HG03175 (cell line): Measurements from ENCODE around the gene PRR33.
"Not testable (repeated sequence)": the region's sequence is repeated elsewhere in the genome, so short reads cannot be mapped to it uniquely, and the experiment has no call there.

ENCODE experiments used
- ATAC-seq: cut with Tn5 transposase; IDR thresholded peaks from one replicate; pipeline ENCODE4 v1.9.1; 2021; ENCODE audit warnings: mild to moderate bottlenecking, moderate library complexity; ENCODE audit not compliant: unreplicated experiment

Gene PRR33

GRCh38 chr11:1891831-1892115 lies at the start of gene PRR33:
Gene PRR33, minus strand, starts transcription at chr11:1891895. Its CDS starts 1,311 bp downstream, at chr11:1890584.
- no peak for ATAC-seq

DNA sequence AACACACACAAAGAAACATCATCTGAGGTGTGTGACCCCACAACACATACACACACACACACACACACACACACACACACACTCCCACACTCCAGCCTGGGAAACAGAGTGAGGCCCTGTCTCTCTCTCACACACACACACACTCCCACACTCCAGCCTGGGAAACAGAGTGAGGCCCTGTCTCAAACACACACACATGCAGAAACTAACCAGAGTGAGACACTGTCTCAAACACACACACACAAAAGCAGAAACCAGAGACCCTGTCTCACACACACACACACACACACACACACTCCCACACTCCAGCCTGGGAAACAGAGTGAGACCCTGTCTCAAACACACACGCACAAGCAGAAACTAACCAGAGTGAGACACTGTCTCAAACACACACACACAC lies 48.1 kb upstream of the PRR33 start:
- not testable (repeated sequence) for ATAC-seq

DNA sequence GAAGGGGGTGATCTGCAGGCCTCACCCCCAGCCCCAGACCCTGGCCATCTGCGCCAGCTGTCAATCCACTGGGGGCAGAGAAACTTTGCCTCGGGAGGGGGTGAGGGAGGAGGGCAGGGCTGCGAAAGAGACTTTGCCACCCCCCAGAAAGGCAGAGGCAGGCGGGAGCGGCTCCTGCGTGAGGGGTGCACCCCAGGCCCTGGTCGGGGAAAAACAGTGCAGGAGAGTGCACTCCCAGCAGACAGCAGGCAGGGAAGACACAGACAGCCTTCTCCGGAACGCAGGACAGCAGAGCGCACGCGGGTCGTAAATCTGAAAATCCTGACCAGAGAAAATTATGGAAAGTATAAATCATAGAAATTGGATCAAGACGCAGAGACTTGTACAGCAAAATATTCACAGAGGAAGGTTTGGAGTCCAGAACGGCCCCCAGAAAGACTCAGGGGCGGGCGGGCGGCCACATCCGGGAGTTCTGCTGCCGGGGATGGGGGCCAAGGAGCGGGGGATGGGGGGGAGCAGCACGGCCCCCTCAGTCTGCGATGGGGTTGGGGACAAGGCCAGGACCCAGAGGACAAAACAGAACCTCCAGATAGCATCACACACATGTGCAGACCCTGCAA lies 47.4 kb upstream of the PRR33 start:
- no peak for ATAC-seq

- ATAC-seq = no peak
Observed at GRCh38 chr11:1938343-1939005, 46.8 kb upstream of the PRR33 start.

DNA sequence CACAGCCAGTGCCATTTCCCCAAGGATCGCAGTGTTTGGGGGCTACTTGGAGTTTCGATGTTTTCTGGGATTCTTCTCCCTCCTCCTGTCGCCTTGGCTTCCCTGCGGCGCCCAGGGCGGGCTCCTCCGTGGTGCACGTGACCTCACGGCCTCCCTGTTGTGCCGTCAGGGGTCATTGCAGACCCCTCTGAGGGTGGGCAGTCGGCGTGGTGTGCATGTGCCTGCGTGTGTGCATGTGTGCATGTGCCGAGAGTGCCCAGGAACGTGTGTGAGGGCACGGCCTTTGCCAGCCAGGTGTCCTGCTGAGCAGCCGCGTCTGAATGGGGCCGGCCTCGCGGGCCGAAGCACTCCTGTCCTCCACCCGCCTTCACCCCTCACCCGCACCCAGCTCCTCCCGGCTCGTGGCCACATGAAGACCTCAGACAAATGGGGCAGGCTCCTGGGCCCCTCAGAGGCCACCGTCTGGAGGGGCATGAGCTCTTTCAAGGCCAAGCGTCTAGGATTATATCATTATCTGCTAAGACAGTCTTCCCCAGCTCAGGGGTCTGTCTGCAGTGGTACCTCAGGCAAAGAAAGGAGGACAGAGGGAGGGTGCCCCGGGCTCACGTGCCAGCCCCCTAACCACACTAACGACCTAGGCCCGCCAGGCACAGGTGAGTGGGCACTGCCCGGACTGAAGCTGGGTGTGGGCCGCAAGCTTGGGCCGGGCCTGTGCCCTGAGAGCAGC lies 46.1 kb upstream of the PRR33 start:
- ATAC-seq = no peak

DNA sequence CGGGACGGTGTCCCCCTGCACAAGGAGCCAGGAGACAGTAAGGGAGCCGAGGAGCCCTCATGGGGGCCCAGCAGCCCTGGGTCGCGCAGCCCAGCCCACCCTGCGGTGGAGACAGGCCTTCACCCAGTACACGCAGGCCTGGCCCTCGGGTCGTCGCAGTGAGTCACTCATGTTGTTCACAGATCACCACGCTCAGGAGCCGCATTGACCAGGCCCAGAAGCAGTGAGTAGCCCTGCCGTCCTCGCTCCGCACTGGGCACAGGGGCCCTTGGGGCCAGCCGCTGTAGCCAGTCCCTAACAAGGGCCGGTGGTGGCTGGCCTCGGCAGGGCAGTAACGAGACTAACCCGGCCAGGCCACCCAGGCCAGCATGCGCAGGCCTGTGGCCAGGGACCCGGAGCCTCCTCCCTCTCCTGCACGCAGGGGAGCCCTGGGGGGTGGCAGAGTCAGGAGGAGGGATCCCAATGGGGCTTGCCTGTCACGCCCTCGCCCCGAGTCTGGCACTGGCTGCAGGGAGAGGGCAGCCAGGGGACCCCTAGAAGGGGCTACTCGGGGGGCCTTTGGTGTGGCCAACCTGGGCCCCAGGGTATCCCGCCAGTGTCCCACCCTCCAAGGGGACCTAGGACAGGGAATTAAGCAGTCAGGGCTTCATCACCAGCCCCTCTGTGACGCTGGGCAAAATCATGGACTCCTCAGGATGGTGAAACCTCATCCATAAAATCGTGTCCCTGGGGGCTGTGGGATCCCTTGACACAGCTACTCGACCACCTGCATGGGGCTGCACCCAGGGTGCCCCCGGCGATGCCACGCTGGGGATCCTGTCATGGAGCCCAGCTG lies 45.3 kb upstream of the PRR33 start:
- ATAC-seq = no peak

GRCh38 chr11:1936072-1936780 lies 44.5 kb upstream of the PRR33 start:
- no peak for ATAC-seq

DNA sequence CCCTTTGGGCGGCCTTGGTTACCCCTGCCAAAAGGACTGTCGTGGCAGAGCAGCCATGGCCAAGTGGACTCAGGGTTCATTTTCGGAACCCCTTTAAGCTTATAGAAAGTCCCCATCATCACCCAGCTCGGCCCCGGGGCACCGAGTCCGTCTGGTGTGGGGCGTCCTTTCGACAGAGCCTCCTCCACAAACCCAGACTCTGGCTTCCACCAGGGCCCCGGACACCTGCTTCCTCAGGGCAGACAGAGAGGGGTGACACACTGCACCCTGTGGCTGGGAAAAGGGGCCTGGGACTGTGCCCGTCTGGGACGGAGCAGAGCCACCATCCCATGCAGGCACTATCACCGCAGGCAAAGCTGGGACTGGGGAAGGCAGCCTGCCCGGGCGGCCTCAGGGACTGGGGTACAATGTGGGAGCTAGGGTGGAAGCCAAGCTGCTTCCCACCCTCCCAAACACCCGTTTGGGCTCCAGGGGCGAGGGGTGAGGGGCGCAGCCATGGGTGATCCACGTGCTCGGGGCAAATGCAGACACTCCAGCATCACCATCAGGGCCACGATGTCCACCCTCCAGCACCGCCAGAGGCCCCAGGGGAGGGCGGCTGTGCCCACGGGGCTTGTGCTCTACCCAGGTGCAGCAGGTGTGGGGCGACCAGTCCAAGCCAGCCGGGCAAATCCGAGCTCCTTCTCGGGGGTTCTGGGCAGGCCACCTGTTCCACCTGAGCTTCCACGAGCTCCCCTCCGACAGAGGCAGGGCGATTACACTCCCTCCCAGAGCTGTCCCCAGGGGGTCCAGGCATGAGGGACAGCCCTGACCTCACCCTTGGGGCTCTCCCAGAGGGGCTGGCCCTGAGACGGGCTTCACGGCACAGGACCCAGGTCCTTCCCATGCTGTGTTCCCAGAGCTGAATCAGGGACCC lies 43.7 kb upstream of the PRR33 start:
- ATAC-seq = no peak

GRCh38 chr11:1934335-1935155 lies 42.9 kb upstream of the PRR33 start:
- no peak for ATAC-seq

DNA sequence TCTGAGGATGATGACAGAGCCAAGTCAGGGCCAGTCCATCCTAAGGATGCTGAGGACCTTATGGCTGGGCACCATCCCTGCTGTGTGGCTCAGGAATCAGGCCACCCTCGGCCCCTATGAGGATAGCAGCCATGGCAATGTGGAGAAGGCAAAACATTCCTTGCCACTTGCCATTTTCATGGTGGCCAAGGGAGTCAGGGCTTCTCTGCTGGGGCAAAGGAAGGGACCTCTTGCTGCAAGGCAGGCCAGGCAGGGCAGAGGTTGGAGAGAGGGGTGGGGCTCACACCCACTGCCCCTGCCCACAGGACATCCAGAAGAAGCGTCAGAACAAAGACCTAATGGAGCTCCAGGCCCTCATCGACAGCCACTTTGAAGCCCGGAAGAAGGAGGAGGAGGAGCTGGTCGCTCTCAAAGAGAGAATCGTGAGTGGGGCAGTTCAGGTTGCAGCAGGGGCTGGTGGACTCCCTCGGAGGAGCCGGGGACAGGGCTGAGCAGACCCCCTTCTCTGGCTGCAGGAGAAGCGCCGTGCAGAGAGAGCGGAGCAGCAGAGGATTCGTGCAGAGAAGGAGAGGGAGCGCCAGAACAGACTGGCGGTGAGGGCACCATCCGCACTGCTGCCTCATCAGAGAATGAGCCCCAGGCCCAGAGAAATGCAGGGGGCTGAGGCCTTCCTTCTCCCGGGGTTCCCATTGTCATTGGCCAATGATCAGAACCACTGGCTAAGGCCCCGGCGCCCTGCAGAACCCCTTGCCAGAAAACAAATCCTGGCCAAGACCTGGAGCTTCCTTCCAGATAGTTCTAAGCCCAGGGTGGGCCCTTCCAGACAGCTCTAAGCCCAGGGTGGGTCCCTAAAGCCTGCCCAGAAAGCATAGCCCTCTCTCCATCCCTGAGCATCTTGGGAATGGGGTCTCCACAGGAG lies 42.0 kb upstream of the PRR33 start:
- ATAC-seq = no peak

- ATAC-seq = no peak
Observed at GRCh38 chr11:1932681-1933080, 41.0 kb upstream of the PRR33 start.

GRCh38 chr11:1932105-1932480 lies 40.4 kb upstream of the PRR33 start:
- ATAC-seq = no peak

- ATAC-seq = no peak
Observed at GRCh38 chr11:1931341-1932104, 39.8 kb upstream of the PRR33 start.

DNA sequence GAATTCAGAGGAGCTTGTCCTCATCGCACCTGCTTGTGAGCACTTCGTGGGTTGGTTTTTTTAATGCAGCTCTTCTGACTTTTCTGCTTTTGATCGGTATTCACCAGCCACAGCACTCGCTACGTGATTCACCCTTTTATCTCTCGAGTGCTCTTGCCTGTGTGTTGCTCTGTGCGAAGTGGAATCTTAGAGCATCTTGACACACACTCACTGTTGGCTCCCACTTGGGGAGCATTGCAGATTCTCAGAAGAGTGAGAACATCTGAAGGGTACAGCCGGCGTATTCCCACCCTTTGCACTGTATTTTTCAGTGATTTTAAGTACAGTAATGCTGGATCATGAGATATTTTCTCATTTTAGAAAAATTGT lies 38.8 kb upstream of the PRR33 start:
- no peak for ATAC-seq

GRCh38 chr11:1929621-1930461 lies 38.1 kb upstream of the PRR33 start:
- no peak for ATAC-seq

GRCh38 chr11:1928891-1929541 lies 37.3 kb upstream of the PRR33 start:
- ATAC-seq = no peak
